ENCODE results near the gene TMEM130. TPM values are rescaled to one million over a fixed set of nuclear protein-coding genes. Genes with fewer than 3 reads are reported as not detected.

Gene TMEM130
- total and polyA plus RNA-seq, 5 donors from 2014 or later = not detected

GRCh38 chr7:98841179-98841997 is 28.4 kb downstream of the TMEM130 start:
- Mint-ChIP-seq H3K4me1 (peaks cover 0 to 2% (median 0%) of the 10 kb centered on the region in 4 donors), H3K36me3 (no peaks in the 10 kb centered on the region), H3K4me3 (no peak overlapping the region), H3K9me3 (no peaks in the 10 kb centered on the region), H3K27me3 (peaks cover 5% of the 10 kb centered on the region), H3K27ac (no peak overlapping the region)
- Histone ChIP-seq H3K36me3 (ENCODE audit: control insufficient read depth, insufficient read depth, low read length) (no peaks in the 10 kb centered on the region), H3K9me3 (ENCODE audit: control insufficient read depth in 2 of 2, low read length in 2 of 2) (no peaks in the 10 kb centered on the region), H3K4me3 (ENCODE audit: low read depth, low read length) (no peak overlapping the region), H3K27me3 (ENCODE audit: control insufficient read depth, insufficient read depth, low read length) (no peaks in the 10 kb centered on the region), H3K4me1 (ENCODE audit: control insufficient read depth, insufficient read depth, low read length, poor library complexity, severe bottlenecking) (no peaks in the 10 kb centered on the region), H3K27ac (ENCODE audit: insufficient read depth, low read length, poor library complexity, severe bottlenecking) (no peak overlapping the region)
- ATAC-seq (ENCODE audit: low read depth in 2 of 2) = peak; percentile 40 to 68
- peak; percentile 46 to 55 (median 48) for DNase-seq

GRCh38 chr7:98840722-98841121 is 29.1 kb downstream of the TMEM130 start:
- Histone ChIP-seq H3K36me3 (ENCODE audit: control insufficient read depth, insufficient read depth, low read length) (no peaks in the 10 kb centered on the region), H3K27ac (ENCODE audit: insufficient read depth, low read length, poor library complexity, severe bottlenecking) (no peak overlapping the region), H3K4me1 (ENCODE audit: control insufficient read depth, insufficient read depth, low read length, poor library complexity, severe bottlenecking) (no peaks in the 10 kb centered on the region), H3K27me3 (ENCODE audit: control insufficient read depth, insufficient read depth, low read length) (no peaks in the 10 kb centered on the region), H3K4me3 (ENCODE audit: low read depth, low read length) (no peak overlapping the region), H3K9me3 (ENCODE audit: control insufficient read depth in 2 of 2, low read length in 2 of 2) (no peaks in the 10 kb centered on the region)
- Mint-ChIP-seq H3K4me1 (peaks cover 0 to 2% (median 0%) of the 10 kb centered on the region in 4 donors), H3K9me3 (no peaks in the 10 kb centered on the region), H3K36me3 (no peaks in the 10 kb centered on the region), H3K4me3 (no peak overlapping the region), H3K27me3 (peaks cover 5% of the 10 kb centered on the region), H3K27ac (no peak overlapping the region)
- no peak for DNase-seq
- no peak for ATAC-seq (ENCODE audit: low read depth in 2 of 2)

GRCh38 chr7:98840096-98840495 is 29.7 kb downstream of the TMEM130 start:
- Histone ChIP-seq H3K4me3 (ENCODE audit: low read depth, low read length) (no peak overlapping the region), H3K4me1 (ENCODE audit: control insufficient read depth, insufficient read depth, low read length, poor library complexity, severe bottlenecking) (no peaks in the 10 kb centered on the region), H3K36me3 (ENCODE audit: control insufficient read depth, insufficient read depth, low read length) (no peaks in the 10 kb centered on the region), H3K27me3 (ENCODE audit: control insufficient read depth, insufficient read depth, low read length) (no peaks in the 10 kb centered on the region), H3K9me3 (ENCODE audit: control insufficient read depth in 2 of 2, low read length in 2 of 2) (no peaks in the 10 kb centered on the region), H3K27ac (ENCODE audit: insufficient read depth, low read length, poor library complexity, severe bottlenecking) (no peak overlapping the region)
- no peak for ATAC-seq (ENCODE audit: low read depth in 2 of 2)
- Mint-ChIP-seq H3K27ac (no peak overlapping the region), H3K4me1 (peaks cover 0 to 2% (median 0%) of the 10 kb centered on the region in 4 donors), H3K27me3 (peaks cover 5% of the 10 kb centered on the region), H3K4me3 (no peak overlapping the region), H3K9me3 (no peaks in the 10 kb centered on the region), H3K36me3 (no peaks in the 10 kb centered on the region)
- no peak for DNase-seq

DNA sequence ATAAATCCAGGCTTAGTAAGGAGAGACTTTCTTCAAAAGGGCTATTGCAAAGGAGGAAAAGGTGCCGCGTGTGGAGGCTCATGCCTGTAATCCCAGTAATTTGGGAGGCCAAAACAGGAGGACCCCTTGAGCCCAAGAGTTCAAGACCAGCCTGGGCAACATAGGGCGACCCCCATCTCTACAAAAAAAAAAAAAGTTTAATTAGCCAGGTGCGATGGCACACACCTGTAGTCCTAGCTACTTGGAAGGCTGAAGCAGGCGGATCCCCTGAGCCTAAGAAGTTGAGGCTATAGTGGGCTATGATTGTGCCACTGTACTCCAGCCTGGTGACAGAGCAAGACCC is 32.2 kb downstream of the TMEM130 start:
- H3K4me1 ChIP-seq (ENCODE audit: control insufficient read depth, insufficient read depth, low read length, poor library complexity, severe bottlenecking) = no peaks in the 10 kb centered on the region
- Mint-ChIP-seq H3K27ac (no peak overlapping the region), H3K4me1 (peaks cover 0 to 2% (median 0%) of the 10 kb centered on the region in 4 donors), H3K9me3 (no peaks in the 10 kb centered on the region), H3K36me3 (no peaks in the 10 kb centered on the region), H3K27me3 (peaks cover 5% of the 10 kb centered on the region), H3K4me3 (no peak overlapping the region)
- no peaks in the 10 kb centered on the region for H3K27me3 ChIP-seq (ENCODE audit: control insufficient read depth, insufficient read depth, low read length)
- ATAC-seq (ENCODE audit: low read depth in 2 of 2) (no peak), DNase-seq (no peak)
- no peak overlapping the region for H3K27ac ChIP-seq (ENCODE audit: insufficient read depth, low read length, poor library complexity, severe bottlenecking)
- H3K4me3 ChIP-seq (ENCODE audit: low read depth, low read length) = no peak overlapping the region
- no peaks in the 10 kb centered on the region for H3K9me3 ChIP-seq (ENCODE audit: control insufficient read depth in 2 of 2, low read length in 2 of 2)
- no peaks in the 10 kb centered on the region for H3K36me3 ChIP-seq (ENCODE audit: control insufficient read depth, insufficient read depth, low read length)

- Mint-ChIP-seq H3K4me1 (peaks cover 0 to 2% (median 0%) of the 10 kb centered on the region in 4 donors), H3K4me3 (no peak overlapping the region), H3K27me3 (peaks cover 5% of the 10 kb centered on the region), H3K27ac (no peak overlapping the region), H3K9me3 (no peaks in the 10 kb centered on the region), H3K36me3 (no peaks in the 10 kb centered on the region)
- Histone ChIP-seq H3K36me3 (ENCODE audit: control insufficient read depth, insufficient read depth, low read length) (no peaks in the 10 kb centered on the region), H3K27me3 (ENCODE audit: control insufficient read depth, insufficient read depth, low read length) (no peaks in the 10 kb centered on the region), H3K4me3 (ENCODE audit: low read depth, low read length) (no peak overlapping the region), H3K27ac (ENCODE audit: insufficient read depth, low read length, poor library complexity, severe bottlenecking) (no peak overlapping the region), H3K4me1 (ENCODE audit: control insufficient read depth, insufficient read depth, low read length, poor library complexity, severe bottlenecking) (no peaks in the 10 kb centered on the region), H3K9me3 (ENCODE audit: control insufficient read depth in 2 of 2, low read length in 2 of 2) (no peaks in the 10 kb centered on the region)
- DNase-seq (peak in 1 of 3 donors; percentile 22), ATAC-seq (ENCODE audit: low read depth in 2 of 2) (no peak)
These were observed 32.8 kb downstream of the TMEM130 start for GRCh38 chr7:98836811-98837629.

DNA sequence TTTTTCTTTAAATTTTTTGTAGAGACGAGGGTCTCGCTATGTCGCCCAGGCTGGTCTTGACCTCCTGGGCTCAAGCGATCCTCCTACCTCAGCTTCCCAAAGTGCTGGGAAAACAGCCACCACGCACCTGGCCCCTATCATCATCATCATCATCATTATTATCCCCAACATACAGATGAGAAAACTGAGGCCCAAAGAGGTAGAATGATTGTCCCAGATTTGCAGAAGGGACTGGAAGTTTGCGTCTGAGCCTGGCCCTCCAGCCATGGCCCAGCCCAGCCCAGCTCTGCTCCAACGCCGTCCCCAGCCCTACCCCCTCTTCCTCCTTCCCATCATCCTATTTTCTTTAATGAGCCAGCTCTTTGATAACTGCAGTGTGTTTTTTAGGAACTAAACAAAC is 34.9 kb downstream of the TMEM130 start:
- H3K27ac Mint-ChIP-seq = no peak overlapping the region
- H3K9me3 Mint-ChIP-seq = peaks cover 0 to 1% (median 0%) of the 10 kb centered on the region in 7 donors
- DNase-seq (no peak), ATAC-seq (ENCODE audit: low read depth in 2 of 2) (no peak)
- no peaks in the 10 kb centered on the region for H3K27me3 ChIP-seq (ENCODE audit: control insufficient read depth, insufficient read depth, low read length)
- peaks cover 8% of the 10 kb centered on the region for H3K27me3 Mint-ChIP-seq
- no peaks in the 10 kb centered on the region for H3K4me1 Mint-ChIP-seq
- H3K36me3 ChIP-seq (ENCODE audit: control insufficient read depth, insufficient read depth, low read length) = no peaks in the 10 kb centered on the region
- H3K27ac ChIP-seq (ENCODE audit: insufficient read depth, low read length, poor library complexity, severe bottlenecking) = no peak overlapping the region
- no peak overlapping the region for H3K4me3 ChIP-seq (ENCODE audit: low read depth, low read length)
- no peak overlapping the region for H3K4me3 Mint-ChIP-seq
- no peaks in the 10 kb centered on the region for H3K36me3 Mint-ChIP-seq
- H3K4me1 ChIP-seq (ENCODE audit: control insufficient read depth, insufficient read depth, low read length, poor library complexity, severe bottlenecking) = no peaks in the 10 kb centered on the region
- H3K9me3 ChIP-seq (ENCODE audit: control insufficient read depth in 2 of 2, low read length in 2 of 2) = no peaks in the 10 kb centered on the region

DNA sequence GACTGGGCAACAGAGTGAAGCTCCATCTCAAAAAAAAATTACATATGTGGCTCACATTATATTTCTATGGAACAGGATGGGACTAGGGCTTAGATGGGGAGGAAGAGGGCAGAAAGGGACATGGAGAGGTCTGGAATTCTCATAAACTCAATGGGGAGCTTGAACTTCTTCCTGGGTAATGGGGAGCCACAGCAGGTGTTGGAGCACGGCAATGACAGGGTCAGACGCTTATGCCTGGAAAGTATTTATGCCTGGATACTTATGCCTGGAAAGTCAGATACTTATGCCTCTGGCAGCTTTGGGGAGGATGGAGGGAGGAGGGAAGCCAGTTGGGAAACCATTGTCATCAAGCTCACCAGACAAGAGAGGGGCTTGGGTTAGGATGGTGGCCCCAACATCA is 36.8 kb downstream of the TMEM130 start:
- peaks cover 0 to 1% (median 0%) of the 10 kb centered on the region in 7 donors for H3K9me3 Mint-ChIP-seq

More for the DNA sequence above, 36.8 kb downstream of the TMEM130 start:
- no peaks in the 10 kb centered on the region for H3K4me1 ChIP-seq (ENCODE audit: control insufficient read depth, insufficient read depth, low read length, poor library complexity, severe bottlenecking)
- no peak overlapping the region for H3K4me3 ChIP-seq (ENCODE audit: low read depth, low read length)
- H3K36me3 Mint-ChIP-seq = no peaks in the 10 kb centered on the region
- no peak for DNase-seq
- peaks cover 4% of the 10 kb centered on the region for H3K27me3 Mint-ChIP-seq
- H3K36me3 ChIP-seq (ENCODE audit: control insufficient read depth, insufficient read depth, low read length) = no peaks in the 10 kb centered on the region
- no peaks in the 10 kb centered on the region for H3K27me3 ChIP-seq (ENCODE audit: control insufficient read depth, insufficient read depth, low read length)
- no peak overlapping the region for H3K27ac Mint-ChIP-seq
- no peaks in the 10 kb centered on the region for H3K9me3 ChIP-seq (ENCODE audit: control insufficient read depth in 2 of 2, low read length in 2 of 2)
- no peak for ATAC-seq (ENCODE audit: low read depth in 2 of 2)
- no peak overlapping the region for H3K27ac ChIP-seq (ENCODE audit: insufficient read depth, low read length, poor library complexity, severe bottlenecking)
- H3K4me1 Mint-ChIP-seq = no peaks in the 10 kb centered on the region
- no peak overlapping the region for H3K4me3 Mint-ChIP-seq

All from CD4-positive, CD25-positive, alpha-beta regulatory T cell (primary cell).